Measurements from ENCODE around the gene CHST11.
"Not testable (repeated sequence)": the region's sequence is repeated elsewhere in the genome, so short reads cannot be mapped to it uniquely, and the experiment has no call there.

The CHST11 gene

GRCh38 chr12:104729091-104729490 lies 272.3 kb downstream of the CHST11 start:
- no peak for DNase-seq

- DNase-seq, result no peak
Observed at GRCh38 chr12:104729610-104730446, 273.1 kb downstream of the CHST11 start.

GRCh38 chr12:104730763-104731162 lies 274.0 kb downstream of the CHST11 start:
- DNase-seq, result no peak

GRCh38 chr12:104733717-104734175 lies 277.0 kb downstream of the CHST11 start:
- DNase-seq, result peak; percentile 28

GRCh38 chr12:104734541-104735095 lies 277.9 kb downstream of the CHST11 start:
- DNase-seq, result no peak

- no peak for DNase-seq
Observed at GRCh38 chr12:104735801-104736200, 279.1 kb downstream of the CHST11 start.

- no peak for DNase-seq
Observed at GRCh38 chr12:104736307-104736706, 279.6 kb downstream of the CHST11 start.

GRCh38 chr12:104737113-104737512 lies 280.4 kb downstream of the CHST11 start:
- DNase-seq, result no peak

- DNase-seq, result no peak
Observed at GRCh38 chr12:104737791-104738301, 281.1 kb downstream of the CHST11 start.

- DNase-seq, result no peak
Observed at GRCh38 chr12:104738331-104738730, 281.6 kb downstream of the CHST11 start.

- no peak for DNase-seq
Observed at GRCh38 chr12:104738776-104739642, 282.3 kb downstream of the CHST11 start.

GRCh38 chr12:104740668-104741067 lies 283.9 kb downstream of the CHST11 start:
- peak; percentile 17 for DNase-seq

- no peak for DNase-seq
Observed at GRCh38 chr12:104741077-104741476, 284.3 kb downstream of the CHST11 start.

- no peak for DNase-seq
Observed at GRCh38 chr12:104741497-104742367, 285.0 kb downstream of the CHST11 start.

GRCh38 chr12:104742551-104743201 lies 285.9 kb downstream of the CHST11 start:
- no peak for DNase-seq

- DNase-seq, result no peak
Observed at GRCh38 chr12:104743202-104743580, 286.4 kb downstream of the CHST11 start.

- DNase-seq, result not testable (repeated sequence)
Observed at GRCh38 chr12:104743753-104744548, 287.2 kb downstream of the CHST11 start.

GRCh38 chr12:104746467-104747088 lies 289.8 kb downstream of the CHST11 start:
- DNase-seq, result no peak

- no peak for DNase-seq
Observed at GRCh38 chr12:104747330-104747729, 290.6 kb downstream of the CHST11 start.

- no peak for DNase-seq
Observed at GRCh38 chr12:104747955-104748354, 291.2 kb downstream of the CHST11 start.

All from stimulated activated CD4-positive, alpha-beta T cell treated with anti-CD3 and anti-CD28 coated beads, Interleukin-1b, Interleukin-23, amount 100 ng/mL, for 48 hours (primary cell).